ENCODE measurements around the gene PARP9.

DNA sequence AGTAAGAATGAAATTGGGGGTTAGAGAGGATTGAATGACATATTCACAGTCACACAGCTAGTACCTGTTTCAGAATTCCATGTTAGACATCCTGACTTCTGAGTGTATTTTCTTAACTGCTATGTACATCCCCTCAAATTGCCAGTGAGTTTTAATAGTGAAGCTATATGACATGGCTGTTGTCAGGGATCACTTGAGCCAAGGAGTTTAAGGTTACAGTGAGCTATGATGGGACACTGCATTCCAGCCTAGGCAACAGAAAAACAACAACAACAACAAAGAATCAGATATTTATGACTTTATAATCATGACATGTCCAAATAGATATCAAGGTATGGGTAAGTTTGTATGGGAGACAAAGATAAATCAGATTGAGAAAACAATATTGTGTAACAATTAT is 29.9 kb upstream of the PARP9 start:
- TF ChIP-seq, protein P1, sequence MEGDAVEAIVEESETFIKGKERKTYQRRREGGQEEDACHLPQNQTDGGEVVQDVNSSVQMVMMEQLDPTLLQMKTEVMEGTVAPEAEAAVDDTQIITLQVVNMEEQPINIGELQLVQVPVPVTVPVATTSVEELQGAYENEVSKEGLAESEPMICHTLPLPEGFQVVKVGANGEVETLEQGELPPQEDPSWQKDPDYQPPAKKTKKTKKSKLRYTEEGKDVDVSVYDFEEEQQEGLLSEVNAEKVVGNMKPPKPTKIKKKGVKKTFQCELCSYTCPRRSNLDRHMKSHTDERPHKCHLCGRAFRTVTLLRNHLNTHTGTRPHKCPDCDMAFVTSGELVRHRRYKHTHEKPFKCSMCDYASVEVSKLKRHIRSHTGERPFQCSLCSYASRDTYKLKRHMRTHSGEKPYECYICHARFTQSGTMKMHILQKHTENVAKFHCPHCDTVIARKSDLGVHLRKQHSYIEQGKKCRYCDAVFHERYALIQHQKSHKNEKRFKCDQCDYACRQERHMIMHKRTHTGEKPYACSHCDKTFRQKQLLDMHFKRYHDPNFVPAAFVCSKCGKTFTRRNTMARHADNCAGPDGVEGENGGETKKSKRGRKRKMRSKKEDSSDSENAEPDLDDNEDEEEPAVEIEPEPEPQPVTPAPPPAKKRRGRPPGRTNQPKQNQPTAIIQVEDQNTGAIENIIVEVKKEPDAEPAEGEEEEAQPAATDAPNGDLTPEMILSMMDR (conservative IDR thresholded peaks at IDR 0.05; ENCODE audit: low read length): no peak
- no peak for TF ChIP-seq EZH2phosphoT487 (IDR thresholded peaks at IDR 0.05; ENCODE audit: borderline replicate concordance, low read depth, low read length)

Data from OCI-LY7 (cell line).